IMR-90 (cell line): ENCODE results near the gene NOP14. TPM values are rescaled to one million over a fixed set of nuclear protein-coding genes. Genes with fewer than 3 reads are reported as not detected.

Source experiments
- ATAC-seq: fragments of 200-7000 bp; cut with Tn5 transposase; 2 replicates; pipeline ENCODE4 v1.9.1; 2020; ENCODE audit warnings: low read depth, mild to moderate bottlenecking, moderate library complexity
- BruUV-seq: library from RNA; stranded (reverse); fragments of 400-500 nt; replicated peaks from 2 replicates; lab custom pipeline; 2021; lab: Mats Ljungman, UMichigan
- CTCF ChIA-PET: fragments of 300-600 bp; formaldehyde crosslinking; extraction: SDS; loops from one replicate; lab custom pipeline; 2021; ENCODE audit warnings: antibody characterized with exemption; lab: Yijun Ruan, JAX
- POLR2A ChIA-PET: fragments of 300-600 bp; sonication (Branson Sonifier 250); formaldehyde crosslinking; loops from one replicate; lab custom pipeline; 2022; ENCODE audit warnings: antibody characterized with exemption; ENCODE audit not compliant: unreplicated experiment; lab: Charles Lee
- DNase-seq: peaks from one replicate; pipeline ENCODE4 v3.0.0; 2013
- H2AFZ ChIP-seq: replicated peaks from 2 replicates; pipeline ENCODE3; 2013; ENCODE audit warnings: low read length, mild to moderate bottlenecking; ENCODE audit not compliant: poor library complexity
- H2AK5ac ChIP-seq: 2 replicates; pipeline ENCODE4 v1.6.1; 2013; ENCODE audit warnings: low read depth, low read length, inconsistent platforms
- H2AK9ac ChIP-seq: replicated peaks from 2 replicates; pipeline ENCODE3; 2013; ENCODE audit warnings: mild to moderate bottlenecking, low read depth, low read length, moderate library complexity; ENCODE audit not compliant: poor library complexity
- H2BK120ac ChIP-seq: 2 replicates; pipeline ENCODE4 v1.6.1; 2013; ENCODE audit warnings: low read depth, low read length, inconsistent platforms
- H2BK15ac ChIP-seq: 3 replicates; pipeline ENCODE4 v1.6.1; 2013; ENCODE audit warnings: low read depth, low read length, inconsistent platforms
- H2BK20ac ChIP-seq: 2 replicates; pipeline ENCODE4 v1.6.1; 2013; ENCODE audit warnings: low read depth, mild to moderate bottlenecking, inconsistent platforms, low read length, moderate library complexity
- H2BK5ac ChIP-seq: 2 replicates; pipeline ENCODE4 v1.6.1; 2013; ENCODE audit warnings: mild to moderate bottlenecking, low read depth, low read length, inconsistent platforms; ENCODE audit not compliant: poor library complexity, severe bottlenecking
- H3K14ac ChIP-seq: replicated peaks from 2 replicates; pipeline ENCODE4 v1.6.1; 2013; ENCODE audit warnings: low read depth, low read length, inconsistent platforms
- H3K18ac ChIP-seq: 2 replicates; pipeline ENCODE4 v1.6.1; 2013; ENCODE audit warnings: low read depth, low read length, control low read depth
- H3K23ac ChIP-seq: 2 replicates; pipeline ENCODE4 v1.6.1; 2013; ENCODE audit warnings: low read depth, low read length, inconsistent platforms
- H3K27ac ChIP-seq: 2 replicates; pipeline ENCODE4 v1.5.1; 2013; ENCODE audit warnings: mild to moderate bottlenecking, control low read depth, low read length; ENCODE audit not compliant: insufficient read depth
- H3K27me3 ChIP-seq: 2 replicates; pipeline ENCODE4 v1.6.1; 2013; ENCODE audit warnings: low read length; ENCODE audit not compliant: control insufficient read depth, insufficient read depth
- H3K36me3 ChIP-seq: 2 replicates; pipeline ENCODE4 v1.6.1; 2013; ENCODE audit warnings: low read length, mixed read lengths; ENCODE audit not compliant: control insufficient read depth, insufficient read depth
- H3K4ac ChIP-seq: 2 replicates; pipeline ENCODE4 v1.6.1; 2013; ENCODE audit warnings: low read depth, low read length, inconsistent platforms
- H3K4me1 ChIP-seq: 2 replicates; pipeline ENCODE4 v1.6.1; 2013; ENCODE audit warnings: low read length, mixed read lengths; ENCODE audit not compliant: control insufficient read depth, insufficient read depth
- H3K4me2 ChIP-seq: 2 replicates; pipeline ENCODE4 v1.6.1; 2013; ENCODE audit warnings: low read depth, mild to moderate bottlenecking, control low read depth, low read length, moderate library complexity
- H3K4me3 ChIP-seq: 2 replicates; pipeline ENCODE4 v1.5.1; 2013; ENCODE audit warnings: low read depth, mild to moderate bottlenecking, control low read depth, low read length, moderate library complexity; ENCODE audit not compliant: insufficient read depth
- H3K56ac ChIP-seq: 2 replicates; pipeline ENCODE4 v1.6.1; 2013; ENCODE audit warnings: low read length, inconsistent platforms; ENCODE audit not compliant: insufficient read depth; ENCODE audit errors: extremely low read depth
- H3K79me1 ChIP-seq, 2 experiments: 2 replicates each; pipeline ENCODE4 v1.6.1; 2013; ENCODE audit warnings: low read length in 2 of 2, inconsistent platforms in 1 of 2, low read depth in 1 of 2
- H3K9ac ChIP-seq: 2 replicates; pipeline ENCODE4 v1.6.1; 2013; ENCODE audit warnings: low read depth, low read length, control low read depth
- H3K9me1 ChIP-seq: 2 replicates; pipeline ENCODE4 v1.6.1; 2013; ENCODE audit warnings: low read length, inconsistent platforms; ENCODE audit not compliant: insufficient read depth
- H3K9me3 ChIP-seq: 2 replicates; pipeline ENCODE4 v1.6.1; 2013; ENCODE audit warnings: low read length; ENCODE audit not compliant: control insufficient read depth, insufficient read depth
- H4K20me1 ChIP-seq: 2 replicates; pipeline ENCODE4 v1.6.1; 2013; ENCODE audit warnings: low read length, inconsistent platforms; ENCODE audit not compliant: insufficient read depth
- H4K5ac ChIP-seq: 2 replicates; pipeline ENCODE4 v1.6.1; 2013; ENCODE audit warnings: mild to moderate bottlenecking, low read depth, low read length, control low read depth
- H4K8ac ChIP-seq, 2 experiments: 2 replicates each; pipeline ENCODE4 v1.6.1; 2013; ENCODE audit warnings: low read depth in 2 of 2, low read length in 2 of 2, control low read depth in 1 of 2, inconsistent platforms in 1 of 2
- H4K91ac ChIP-seq: 2 replicates; pipeline ENCODE4 v1.6.1; 2013; ENCODE audit warnings: low read depth, low read length, inconsistent platforms; ENCODE audit not compliant: insufficient read depth
- NFE2L2 ChIP-seq: fragments of 150-350 bp; IDR thresholded peaks from 2 replicates; pipeline ENCODE4 v1.6.1; 2016; ENCODE audit warnings: low read depth, mild to moderate bottlenecking, low read length
- POLR2A ChIP-seq: IDR thresholded peaks from 2 replicates; pipeline ENCODE4 v1.6.1; 2012; ENCODE audit warnings: mild to moderate bottlenecking, low read depth, low read length
- RFX5 ChIP-seq: IDR thresholded peaks from 2 replicates; pipeline ENCODE4 v1.8.0; 2012; ENCODE audit warnings: low read depth, mild to moderate bottlenecking, low read length, moderate library complexity
- SMC3 ChIP-seq: fragments of 150-350 bp; IDR thresholded peaks from 2 replicates; pipeline ENCODE4 v1.6.1; 2016; ENCODE audit warnings: low read depth, mild to moderate bottlenecking, antibody characterized with exemption, low read length, moderate library complexity
- WGBS, 2 experiments: methylation state at CpG; one replicate each; pipeline versions ENCODE4 v1.1.5 to v1.1.7; 2013; ENCODE audit warnings: missing lambda C conversion rate in 2 of 2; ENCODE audit not compliant: insufficient read length in 1 of 2; ENCODE audit errors: extremely low coverage in 2 of 2; 5-methylcytosine and 5-hydroxymethylcytosine counted together
- dilution Hi-C: fragments of 300-500 bp; cut with HindIII; formaldehyde crosslinking; loops from one replicate; pipeline ENCODE4 v1.14.3; 2018; ENCODE audit warnings: low sequenced_read_pairs; ENCODE audit not compliant: unreplicated experiment
- in situ Hi-C: fragments of 300-500 bp; cut with MboI; formaldehyde crosslinking; loops from 3 replicates; pipeline ENCODE4 v1.14.3; 2019; ENCODE audit warnings: low sequenced_read_pairs, inconsistent platforms, mixed read lengths
- intact Hi-C: fragments of 100-400 bp; cut with micrococcal nuclease; formaldehyde crosslinking; loops from 2 replicates; pipeline ENCODE4 v1.10.0; 2022
- polyA plus RNA-seq, 3 experiments: library from polyadenylated mRNA; depleted of rRNA; stranded (reverse); fragments of >200 nt; gene quantifications; 2 replicates each; pipeline ENCODE4 v1.2.3, GENCODE V29; 2012; ENCODE audit warnings: low replicate concordance in 1 of 3
- total RNA-seq: library from RNA; depleted of rRNA; stranded (reverse); fragments of >200 nt; gene quantifications from 2 replicates; pipeline ENCODE4 v1.2.3, GENCODE V29; 2012

NOP14 gene
- total and polyA plus RNA-seq, 2 of the 4 experiments (the other 2 are of a cell fraction): 10.9 to 12.6 TPM

DNA sequence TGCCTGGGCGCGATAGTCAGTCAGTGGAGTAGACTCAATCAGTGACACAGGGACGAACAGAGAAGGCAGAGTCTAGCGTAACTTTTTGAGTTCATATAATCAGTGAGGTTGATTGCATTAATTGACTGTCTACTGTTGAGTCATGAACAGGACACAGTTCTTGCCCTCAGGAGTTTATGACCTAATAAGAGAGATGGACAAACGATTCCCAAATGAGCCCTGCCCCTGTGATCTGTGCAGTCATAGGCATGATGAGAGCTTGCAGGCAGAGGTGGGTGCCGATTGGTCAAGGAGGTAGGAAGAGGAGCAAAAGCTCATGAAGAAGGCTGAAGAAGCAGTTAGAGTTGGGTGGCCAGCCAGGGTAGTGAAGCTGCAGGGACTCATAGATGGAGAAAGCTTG lies 62.5 kb downstream of the NOP14 start:
- H3K23ac ChIP-seq: peak overlapping the region; percentile 33; the same call in 1 of the 2 replicates
- no peak overlapping the region for H3K4me3 ChIP-seq
- CTCF ChIA-PET: no interaction called here
- no peak overlapping the region for H3K18ac ChIP-seq
- dilution Hi-C loops: no loop called here
- H3K4ac ChIP-seq: no peak overlapping the region
- TF ChIP-seq SMC3: no peak
- no peak for TF ChIP-seq POLR2A
- TF ChIP-seq RFX5: no peak
- no peak for TF ChIP-seq NFE2L2
- H4K8ac ChIP-seq: no peak overlapping the region
- H2AFZ ChIP-seq: no peak overlapping the region
- H3K14ac ChIP-seq: no peak overlapping the region
- no peak overlapping the region for H3K9ac ChIP-seq
- peaks cover 22% of the 10 kb centered on the region for H4K20me1 ChIP-seq
- peak overlapping the region; percentile 26 for H2AK9ac ChIP-seq
- intact Hi-C loops: no loop called here
- BruUV-seq: no TSS peak
- H3K27ac ChIP-seq: no peak overlapping the region; the same call in 1 of the 2 replicates
- peaks cover 28 to 68% of the 10 kb centered on the region in 2 experiments for H3K79me1 ChIP-seq
- H3K9me1 ChIP-seq: peaks cover 17% of the 10 kb centered on the region
- H2BK15ac ChIP-seq: no peak overlapping the region
- in situ Hi-C loops: no loop called here
- no peaks in the 10 kb centered on the region for H3K9me3 ChIP-seq
- DNase-seq (no peak), ATAC-seq (no peak)
- peaks cover 4% of the 10 kb centered on the region for H3K4me1 ChIP-seq
- H3K27me3 ChIP-seq: no peaks in the 10 kb centered on the region
- no peak overlapping the region for H2AK5ac ChIP-seq
- WGBS, 2 experiments: 88% methylated on average over 6 of the region's 6 CpGs; no CpG with 5 or more reads in 1 of the 2 experiments
- H2BK5ac ChIP-seq: peak overlapping the region; percentile 20
- POLR2A ChIA-PET: no interaction called here
- H3K4me2 ChIP-seq: no peak overlapping the region
- H4K5ac ChIP-seq: no peak overlapping the region
- H3K36me3 ChIP-seq: peaks cover 64% of the 10 kb centered on the region
- H2BK20ac ChIP-seq: no peak overlapping the region
- H4K91ac ChIP-seq: no peak overlapping the region
- H2BK120ac ChIP-seq: no peak overlapping the region
- H3K56ac ChIP-seq: no peak overlapping the region
